HEK293 (cell line): ENCODE data around the gene IFNL3.
A peak's percentile ranks its signal among the peaks of the same experiment; 100 is the strongest.

ENCODE experiments used
- CTCF ChIA-PET: fragments of 350-600 bp; formaldehyde crosslinking; extraction: SDS; loops from one replicate; lab custom pipeline; 2021; ENCODE audit warnings: antibody characterized with exemption; lab: Yijun Ruan, JAX
- POLR2A ChIA-PET: fragments of 300-600 bp; formaldehyde crosslinking; extraction: SDS; loops from one replicate; lab custom pipeline; 2020; ENCODE audit warnings: antibody characterized with exemption, inconsistent platforms; lab: Yijun Ruan, JAX
- H3K27ac ChIP-seq: fragments of 200-500 bp; sonication (Bioruptor generic); 2 replicates; pipeline ENCODE4 v1.5.1; 2014; ENCODE audit warnings: low read depth, low read length, control low read depth, inconsistent platforms; ENCODE audit errors: extremely low read depth
- H3K36me3 ChIP-seq, 2 experiments: fragments of 200-500 bp in 1 of 2; sonication (Bioruptor generic) in 1 of 2; 1 replicate in 1 of 2; 2 replicates in 1 of 2; pipeline ENCODE4 v1.5.1; 2014 to 2017; ENCODE audit warnings: inconsistent platforms in 2 of 2, low read length in 2 of 2; ENCODE audit not compliant: control insufficient read depth in 2 of 2, insufficient read depth in 1 of 2
- H3K4me1 ChIP-seq: fragments of 200-500 bp; sonication (Bioruptor generic); 2 replicates; pipeline ENCODE4 v1.5.1; 2014; ENCODE audit warnings: mild to moderate bottlenecking, low read length, inconsistent platforms; ENCODE audit not compliant: control insufficient read depth, insufficient read depth
- H3K4me3 ChIP-seq: 2 replicates; pipeline ENCODE4 v1.5.1; 2011; ENCODE audit warnings: low read depth, mild to moderate bottlenecking, control low read depth, low read length, moderate library complexity
- H3K9me3 ChIP-seq: fragments of 200-500 bp; sonication (Bioruptor generic); 2 replicates; pipeline ENCODE4 v1.5.1; 2014; ENCODE audit warnings: low read depth, low read length, inconsistent platforms; ENCODE audit not compliant: control insufficient read depth, insufficient read depth
- CTCF ChIP-seq: fragments of 450-650 bp; formaldehyde crosslinking; IDR thresholded peaks from 2 replicates; pipeline ENCODE4 v1.5.1; 2016; ENCODE audit warnings: missing biosample characterization, missing genetic modification characterization
- GLIS1 ChIP-seq: fragments of 450-650 bp; formaldehyde crosslinking; IDR thresholded peaks from 2 replicates; pipeline ENCODE4 v1.5.1; 2016; ENCODE audit warnings: missing biosample characterization, missing genetic modification characterization
- KLF1 ChIP-seq: fragments of 450-650 bp; formaldehyde crosslinking; IDR thresholded peaks from 2 replicates; pipeline ENCODE4 v1.5.1; 2016; ENCODE audit warnings: missing biosample characterization, missing genetic modification characterization
- MZF1 ChIP-seq: fragments of 450-650 bp; formaldehyde crosslinking; IDR thresholded peaks from 2 replicates; pipeline ENCODE4 v1.5.1; 2017; ENCODE audit warnings: missing biosample characterization, missing genetic modification characterization, borderline replicate concordance
- PRDM10 ChIP-seq: fragments of 450-650 bp; formaldehyde crosslinking; IDR thresholded peaks from 2 replicates; pipeline ENCODE4 v1.5.1; 2016; ENCODE audit warnings: missing biosample characterization, missing genetic modification characterization
- REST ChIP-seq: fragments of 450-650 bp; formaldehyde crosslinking; IDR thresholded peaks from 2 replicates; pipeline ENCODE4 v1.5.1; 2016; ENCODE audit warnings: missing biosample characterization, missing genetic modification characterization
- ZBTB26 ChIP-seq: fragments of 450-650 bp; formaldehyde crosslinking; optimal IDR thresholded peaks from 2 replicates; pipeline ENCODE3; 2016; ENCODE audit warnings: missing biosample characterization, mild to moderate bottlenecking, missing genetic modification characterization
- ZNF311 ChIP-seq: fragments of 450-650 bp; formaldehyde crosslinking; IDR thresholded peaks from 2 replicates; pipeline ENCODE4 v1.5.1; 2017; ENCODE audit warnings: missing biosample characterization, missing genetic modification characterization, borderline replicate concordance
- ZNF449 ChIP-seq: fragments of 450-650 bp; formaldehyde crosslinking; IDR thresholded peaks from 2 replicates; pipeline ENCODE4 v1.5.1; 2017; ENCODE audit warnings: missing biosample characterization, mild to moderate bottlenecking, missing genetic modification characterization, moderate library complexity
- ZNF544 ChIP-seq: fragments of 450-650 bp; formaldehyde crosslinking; IDR thresholded peaks from 2 replicates; pipeline ENCODE4 v1.5.0; 2017; ENCODE audit warnings: missing biosample characterization, missing genetic modification characterization
- ZNF548 ChIP-seq: fragments of 450-650 bp; formaldehyde crosslinking; IDR thresholded peaks from 2 replicates; pipeline ENCODE4 v1.5.1; 2016; ENCODE audit warnings: missing biosample characterization, missing genetic modification characterization
- ZNF585B ChIP-seq: fragments of 450-650 bp; formaldehyde crosslinking; IDR thresholded peaks from 2 replicates; pipeline ENCODE4 v1.5.1; 2016; ENCODE audit warnings: missing biosample characterization, missing genetic modification characterization

The IFNL3 gene

GRCh38 chr19:39224910-39225309 is 19.9 kb downstream of the IFNL3 start:
- Histone ChIP-seq H3K36me3 (no peaks in the 10 kb centered on the region; a peak in 1 of 3 replicates), H3K4me1 (no peaks in the 10 kb centered on the region), H3K27ac (no peak overlapping the region), H3K4me3 (no peak overlapping the region), H3K9me3 (no peaks in the 10 kb centered on the region)
- POLR2A ChIA-PET: interaction anchor here (1.1 kb wide), 1 partner anchor 81 kb away, joined by 3 read pairs; no protein-coding TSS in a partner anchor
- CTCF ChIA-PET: interaction anchor here (0.6 to 1.7 kb wide), 9 partner anchors 9 to 981 kb away, joined by 3 to 6 read pairs (median 4); partner anchors contain the start of gene SAMD4B
- no peak for TF ChIP-seq ZNF548
- no peak for TF ChIP-seq MZF1
- peak; percentile 57 for TF ChIP-seq CTCF
- no peak for TF ChIP-seq PRDM10 (tag by site-specific recombination)

- no peak overlapping the region for H3K4me3 ChIP-seq
- no peaks in the 10 kb centered on the region for H3K9me3 ChIP-seq
- ChIA-PET POLR2A (interaction anchor here (0.7 kb wide), 1 partner anchor 66 kb away, joined by 3 read pairs; no protein-coding TSS in a partner anchor), CTCF (interaction anchor here (0.6 to 1.7 kb wide), 3 partner anchors 11 to 101 kb away, joined by 3 to 6 read pairs (median 5); no protein-coding TSS in a partner anchor)
- H3K27ac ChIP-seq: no peak overlapping the region
- no peaks in the 10 kb centered on the region for H3K4me1 ChIP-seq
- no peaks in the 10 kb centered on the region; a peak in 1 of 3 replicates for H3K36me3 ChIP-seq
- peak; percentile 8 for TF ChIP-seq ZBTB26 (tag by site-specific recombination)
- TF ChIP-seq ZNF449 (tag by site-specific recombination): no peak
- TF ChIP-seq ZNF585B (tag by site-specific recombination): no peak
- peak; percentile 100 for TF ChIP-seq REST
- TF ChIP-seq ZNF544 (tag by site-specific recombination): no peak
- 0 out of 2 replicates have a peak, but pooled peaks have one; percentile 40 for TF ChIP-seq ZNF311 (tag by site-specific recombination)
- 0 out of 2 replicates have a peak, but pooled peaks have one; percentile 13 for TF ChIP-seq KLF1
- peak; percentile 46 for TF ChIP-seq GLIS1
Measured at GRCh38 chr19:39223703-39224279, 21.0 kb downstream of the IFNL3 start.
